Placental epithelial cell (primary cell): Measurements from ENCODE around the gene ZNF805. TPM values are rescaled to one million over a fixed set of nuclear protein-coding genes. Genes with fewer than 3 reads are reported as not detected.

Experiments
- total RNA-seq: library from RNA; depleted of rRNA; stranded (reverse); fragments of >200 nt; gene quantifications from 2 replicates; pipeline ENCODE4 v1.2.3, GENCODE V29; 2012

The ZNF805 gene
- 35.4 and 40.4 TPM in 2 replicates for total RNA-seq

DNA sequence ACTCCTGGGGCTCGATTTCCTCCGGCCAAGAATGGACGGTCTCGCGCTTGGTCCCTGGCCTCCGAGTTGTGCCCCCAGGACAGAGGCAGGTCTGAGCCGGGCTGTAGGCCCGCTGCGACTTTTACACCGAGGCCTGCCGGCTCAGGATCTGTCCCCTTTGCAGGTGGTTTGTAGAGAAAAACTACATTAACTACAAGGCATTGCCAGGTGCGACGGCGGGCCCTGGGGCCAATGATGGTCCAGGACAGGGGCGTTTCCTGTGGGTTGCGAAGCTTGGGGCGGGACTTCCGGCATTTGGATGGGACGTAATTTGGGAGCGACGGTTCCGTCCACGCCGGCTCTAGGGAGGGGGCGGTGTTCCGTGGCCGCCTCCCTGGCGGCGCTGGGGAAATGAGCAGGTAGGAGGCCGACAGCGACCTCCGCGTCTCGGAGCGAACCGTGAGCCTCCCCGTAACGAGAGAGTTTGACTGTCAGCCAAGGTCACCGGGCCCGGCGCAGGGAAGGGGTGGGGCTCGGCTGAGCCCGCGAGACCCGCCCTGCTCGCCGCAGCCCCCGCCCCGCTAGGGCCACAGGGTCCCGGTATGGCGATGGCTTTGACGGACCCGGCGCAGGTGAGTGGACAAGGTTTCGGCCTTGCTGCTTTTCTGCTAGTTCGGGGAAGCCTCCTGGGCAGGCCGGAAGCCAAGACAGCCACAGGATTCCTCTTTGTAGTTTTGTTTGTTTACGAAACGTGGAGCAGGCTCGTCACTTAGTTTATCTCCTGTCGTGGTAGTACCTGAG lies at the start of gene ZNF805:
Gene ZNF805, plus strand, starts transcription at position 322 of the 780 bp plus-strand sequence. Its CDS starts 260 bp downstream, at position 582.

DNA sequence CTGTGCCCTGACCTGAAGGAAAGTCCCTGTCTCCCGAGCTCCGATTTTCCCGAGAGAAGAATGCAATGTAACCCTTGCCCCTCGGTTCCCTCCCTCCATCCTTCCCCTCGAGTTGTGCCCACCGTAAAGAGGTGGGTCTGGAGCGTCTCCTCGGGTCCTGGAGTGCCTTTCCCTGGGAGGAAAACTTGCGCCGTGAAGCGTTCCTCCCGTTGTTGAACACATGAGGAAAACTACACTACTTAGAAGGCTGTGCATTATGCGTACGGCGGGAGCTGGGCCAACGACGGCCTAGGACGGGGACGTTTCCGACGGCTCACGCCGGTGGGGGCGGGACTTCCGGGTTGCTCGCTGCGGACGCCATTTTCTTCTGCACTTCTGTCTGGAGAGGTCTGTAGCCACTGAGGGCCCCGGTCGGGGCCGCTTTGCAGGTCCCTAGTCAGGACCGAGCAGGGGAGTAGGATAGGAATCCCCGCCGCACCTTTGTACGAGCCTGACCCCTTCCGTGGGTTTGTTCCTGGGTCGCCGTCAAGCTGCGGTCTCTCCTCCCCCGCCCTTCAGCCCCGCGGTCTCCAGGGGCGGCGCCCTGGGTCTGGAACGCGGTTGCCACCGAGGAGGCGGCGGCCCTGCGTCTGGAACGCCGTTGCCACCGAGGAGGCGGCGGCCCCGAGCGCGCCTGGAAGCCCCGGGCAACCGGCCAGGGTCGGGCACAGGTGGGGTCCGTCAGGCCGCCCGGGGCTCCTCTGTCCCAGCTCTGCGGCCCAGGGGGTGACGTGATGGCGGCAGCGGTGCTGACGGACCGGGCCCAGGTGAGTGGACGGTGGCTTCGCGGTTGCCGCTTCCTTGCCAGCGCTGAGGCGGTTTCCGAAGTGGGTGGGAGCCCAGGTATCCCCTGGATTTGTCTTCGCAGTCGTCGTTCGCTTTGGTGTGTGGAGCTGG lies 49.0 kb upstream of the ZNF805 start, which contains the start of gene ZNF264:
Gene ZNF264, plus strand, starts transcription at position 360 of the 936 bp plus-strand sequence. Its CDS starts 414 bp downstream, at position 774.

DNA sequence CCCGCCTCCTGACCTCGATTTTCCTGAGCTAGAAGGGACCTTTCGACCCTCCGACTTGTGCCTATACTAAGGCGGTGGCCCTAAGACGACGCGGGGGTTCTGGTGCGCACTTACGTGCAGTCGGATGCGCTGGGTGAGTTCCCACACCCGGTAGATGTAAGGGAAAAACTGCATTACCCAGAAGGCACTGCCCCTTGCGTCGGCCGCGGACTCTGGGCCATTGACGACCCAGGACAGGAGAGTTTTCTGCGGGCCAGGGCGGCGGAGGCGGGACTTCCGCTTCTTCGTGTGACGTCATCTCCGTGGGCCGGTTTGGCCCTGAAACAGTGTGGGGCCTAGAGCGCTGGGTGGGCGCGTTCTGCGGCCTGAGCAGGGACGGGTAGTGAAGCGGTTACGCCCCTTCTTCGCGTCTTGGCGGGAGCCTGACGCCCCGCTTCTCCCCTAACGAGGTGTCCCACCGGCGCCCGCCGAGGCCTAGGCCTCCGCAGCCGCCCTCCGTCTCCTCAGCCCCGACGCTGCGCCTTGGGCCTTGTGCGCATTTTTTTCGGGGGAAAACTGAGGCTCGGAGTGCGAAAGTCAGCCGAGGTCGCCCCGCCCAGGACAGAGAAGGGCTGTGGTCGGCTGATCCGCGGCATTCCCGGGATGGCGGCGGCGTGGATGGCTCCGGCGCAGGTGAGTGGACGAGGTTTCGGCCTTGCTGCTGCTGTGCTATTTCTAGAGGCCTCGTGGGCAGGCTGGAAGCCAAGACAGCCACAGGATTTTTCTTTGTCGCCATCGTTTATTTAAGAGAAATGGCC lies 39.9 kb downstream of the ZNF805 start, which contains the start of gene ZNF460:
Gene ZNF460, plus strand, starts transcription at position 321 of the 797 bp plus-strand sequence. Its CDS starts 322 bp downstream, at position 643.

Other genes with a start within 250 kb of the ZNF805 start
- not detected in 2 replicates for gene USP29, start 120.6 kb upstream of the ZNF805 start, total RNA-seq
- gene ZIM3, start 95.4 kb upstream of the ZNF805 start, total RNA-seq, result not detected in 2 replicates
- not detected in 2 replicates for gene DUXA, start 73.1 kb upstream of the ZNF805 start, total RNA-seq
- gene ZNF264, start 49.1 kb upstream of the ZNF805 start, total RNA-seq, result 42.8 and 53.8 TPM in 2 replicates
- gene AURKC, start 9.6 kb upstream of the ZNF805 start, total RNA-seq, result 1.4 and 3.1 TPM in 2 replicates
- 95.8 and 102 TPM in 2 replicates for gene ZNF460, start 39.9 kb downstream of the ZNF805 start, total RNA-seq
- gene ZNF543, start 79.8 kb downstream of the ZNF805 start, total RNA-seq, result 12.5 and 14.1 TPM in 2 replicates
- 12.6 TPM in 2 replicates for gene ZNF304, start 110.6 kb downstream of the ZNF805 start, total RNA-seq
- 13.0 and 15.3 TPM in 2 replicates for gene TRAPPC2B, start 122.9 kb downstream of the ZNF805 start, total RNA-seq
- gene ZNF547, start 122.9 kb downstream of the ZNF805 start, total RNA-seq, result 3.9 and 4.6 TPM in 2 replicates
- gene ZNF548, start 149.2 kb downstream of the ZNF805 start, total RNA-seq, result 22.7 and 29.4 TPM in 2 replicates
- gene ZNF17, start 170.5 kb downstream of the ZNF805 start, total RNA-seq, result 12.9 and 16.9 TPM in 2 replicates
- 14.1 and 16.5 TPM in 2 replicates for gene ZNF749, start 194.7 kb downstream of the ZNF805 start, total RNA-seq
- 0.11 and 0.39 TPM in 2 replicates for gene VN1R1, start 216.5 kb downstream of the ZNF805 start, total RNA-seq
- gene ZNF772, start 236.9 kb downstream of the ZNF805 start, total RNA-seq, result 21.9 and 22.0 TPM in 2 replicates
- 7.8 and 10.6 TPM in 2 replicates for gene ZNF419, start 247.1 kb downstream of the ZNF805 start, total RNA-seq